ENCODE data around the gene LNP1. TPM values are rescaled to one million over a fixed set of nuclear protein-coding genes. Genes with fewer than 3 reads are reported as not detected.

LNP1 gene
- total RNA-seq, 1 donor from 2014 or later: 2.6 TPM

DNA sequence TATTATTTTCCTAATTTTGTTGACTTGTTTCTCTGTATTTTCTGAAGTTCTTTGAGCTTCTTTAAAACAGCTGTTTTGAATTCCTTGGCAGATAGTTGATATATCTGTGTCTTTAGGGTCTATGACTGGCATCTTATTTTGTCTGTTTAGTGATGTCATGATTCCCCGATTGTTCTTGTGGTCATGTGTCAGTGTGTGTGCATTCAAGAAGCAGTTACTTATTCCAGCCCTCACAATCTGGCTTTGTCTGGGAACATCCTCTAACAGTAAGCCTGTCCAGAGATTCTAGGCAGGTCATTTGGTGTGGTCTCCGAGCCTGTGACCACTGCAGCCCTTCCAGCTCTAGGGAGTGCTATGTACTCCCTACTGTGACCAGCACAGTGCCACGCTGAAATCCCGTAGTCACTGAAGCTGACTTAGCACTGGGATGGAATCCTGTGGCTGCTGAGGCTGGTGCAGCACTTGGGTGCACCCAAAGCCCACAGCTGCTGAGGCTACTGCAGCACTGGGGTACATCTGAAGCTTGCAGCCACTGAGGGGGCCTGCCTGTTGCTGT lies 6.7 kb downstream of the LNP1 start:
- peaks cover 7% of the 10 kb centered on the region for H3K36me3 Mint-ChIP-seq (ENCODE audit: low read depth, unreplicated experiment)
- H3K27ac Mint-ChIP-seq (ENCODE audit: unreplicated experiment): no peak overlapping the region
- Histone ChIP-seq H3K4me2 (ENCODE audit: low read length) (peak overlapping the region; percentile 25), H3K27ac (ENCODE audit: low read depth, low read length) (no peak overlapping the region), H3K9ac (ENCODE audit: low read length) (no peak overlapping the region), H3K27me3 (ENCODE audit: insufficient read depth, low read length) (no peaks in the 10 kb centered on the region), H3K4me1 (ENCODE audit: insufficient read depth, low read length) (no peaks in the 10 kb centered on the region), H3K9me3 (ENCODE audit: insufficient read depth, low read depth, low read length) (no peaks in the 10 kb centered on the region), H3K79me2 (ENCODE audit: insufficient read depth, low read length) (peaks cover 3% of the 10 kb centered on the region), H2AFZ (ENCODE audit: low read depth, low read length) (no peak overlapping the region), H4K20me1 (ENCODE audit: insufficient read depth, low read length) (no peaks in the 10 kb centered on the region), H3K36me3 (ENCODE audit: insufficient read depth, low read length) (no peaks in the 10 kb centered on the region), H3K4me3 (ENCODE audit: insufficient read depth, low read depth, low read length) (no peak overlapping the region)
- no peak for DNase-seq (ENCODE audit: low read depth)
- no peak for FAIRE-seq
- peaks cover 3% of the 10 kb centered on the region for H3K4me1 Mint-ChIP-seq (ENCODE audit: low read depth, unreplicated experiment)
- H3K4me3 Mint-ChIP-seq (ENCODE audit: unreplicated experiment): peak overlapping the region; percentile 45
- no peaks in the 10 kb centered on the region for H3K27me3 Mint-ChIP-seq (ENCODE audit: low read depth, unreplicated experiment)
- H3K9me3 Mint-ChIP-seq (ENCODE audit: unreplicated experiment): peaks cover 5% of the 10 kb centered on the region
- TF ChIP-seq, protein P1, sequence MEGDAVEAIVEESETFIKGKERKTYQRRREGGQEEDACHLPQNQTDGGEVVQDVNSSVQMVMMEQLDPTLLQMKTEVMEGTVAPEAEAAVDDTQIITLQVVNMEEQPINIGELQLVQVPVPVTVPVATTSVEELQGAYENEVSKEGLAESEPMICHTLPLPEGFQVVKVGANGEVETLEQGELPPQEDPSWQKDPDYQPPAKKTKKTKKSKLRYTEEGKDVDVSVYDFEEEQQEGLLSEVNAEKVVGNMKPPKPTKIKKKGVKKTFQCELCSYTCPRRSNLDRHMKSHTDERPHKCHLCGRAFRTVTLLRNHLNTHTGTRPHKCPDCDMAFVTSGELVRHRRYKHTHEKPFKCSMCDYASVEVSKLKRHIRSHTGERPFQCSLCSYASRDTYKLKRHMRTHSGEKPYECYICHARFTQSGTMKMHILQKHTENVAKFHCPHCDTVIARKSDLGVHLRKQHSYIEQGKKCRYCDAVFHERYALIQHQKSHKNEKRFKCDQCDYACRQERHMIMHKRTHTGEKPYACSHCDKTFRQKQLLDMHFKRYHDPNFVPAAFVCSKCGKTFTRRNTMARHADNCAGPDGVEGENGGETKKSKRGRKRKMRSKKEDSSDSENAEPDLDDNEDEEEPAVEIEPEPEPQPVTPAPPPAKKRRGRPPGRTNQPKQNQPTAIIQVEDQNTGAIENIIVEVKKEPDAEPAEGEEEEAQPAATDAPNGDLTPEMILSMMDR (IDR thresholded peaks at IDR 0.05; ENCODE audit: insufficient read depth, low read depth, low read length): no peak
- TF ChIP-seq EZH2 (IDR thresholded peaks at IDR 0.05; ENCODE audit: insufficient read depth, low read length): no peak

- peaks cover 5% of the 10 kb centered on the region for H3K9me3 Mint-ChIP-seq (ENCODE audit: unreplicated experiment)
Measured at GRCh38 chr3:100411091-100411982, 10.0 kb downstream of the LNP1 start.

More at GRCh38 chr3:100411091-100411982, 10.0 kb downstream of the LNP1 start:
- Mint-ChIP-seq H3K4me3 (ENCODE audit: unreplicated experiment) (no peak overlapping the region), H3K27ac (ENCODE audit: unreplicated experiment) (no peak overlapping the region), H3K4me1 (ENCODE audit: low read depth, unreplicated experiment) (peaks cover 3% of the 10 kb centered on the region), H3K36me3 (ENCODE audit: low read depth, unreplicated experiment) (peaks cover 7% of the 10 kb centered on the region), H3K27me3 (ENCODE audit: low read depth, unreplicated experiment) (no peaks in the 10 kb centered on the region)
- no peaks in the 10 kb centered on the region for H3K9me3 ChIP-seq (ENCODE audit: insufficient read depth, low read depth, low read length)
- no peak overlapping the region for H3K9ac ChIP-seq (ENCODE audit: low read length)
- no peaks in the 10 kb centered on the region for H4K20me1 ChIP-seq (ENCODE audit: insufficient read depth, low read length)
- no peak overlapping the region for H3K27ac ChIP-seq (ENCODE audit: low read depth, low read length)
- no peak for DNase-seq (ENCODE audit: low read depth)
- H3K4me1 ChIP-seq (ENCODE audit: insufficient read depth, low read length): no peaks in the 10 kb centered on the region
- no peaks in the 10 kb centered on the region for H3K79me2 ChIP-seq (ENCODE audit: insufficient read depth, low read length)
- no peak overlapping the region for H3K4me2 ChIP-seq (ENCODE audit: low read length)
- no peaks in the 10 kb centered on the region for H3K27me3 ChIP-seq (ENCODE audit: insufficient read depth, low read length)
- H3K4me3 ChIP-seq (ENCODE audit: insufficient read depth, low read depth, low read length): no peak overlapping the region
- H3K36me3 ChIP-seq (ENCODE audit: insufficient read depth, low read length): no peaks in the 10 kb centered on the region
- no peak for FAIRE-seq
- no peak overlapping the region for H2AFZ ChIP-seq (ENCODE audit: low read depth, low read length)
- no peak for TF ChIP-seq EZH2 (IDR thresholded peaks at IDR 0.05; ENCODE audit: insufficient read depth, low read length)
- TF ChIP-seq, protein P1 (IDR thresholded peaks at IDR 0.05; ENCODE audit: insufficient read depth, low read depth, low read length): no peak

Data from astrocyte (in vitro differentiated cells and primary cell).